GM21515 (cell line): ENCODE measurements around the gene WDR72.

Experiments used
- ATAC-seq: cut with Tn5 transposase; IDR thresholded peaks from one replicate; pipeline ENCODE4 v1.9.1; 2021; ENCODE audit not compliant: unreplicated experiment

WDR72 gene

DNA sequence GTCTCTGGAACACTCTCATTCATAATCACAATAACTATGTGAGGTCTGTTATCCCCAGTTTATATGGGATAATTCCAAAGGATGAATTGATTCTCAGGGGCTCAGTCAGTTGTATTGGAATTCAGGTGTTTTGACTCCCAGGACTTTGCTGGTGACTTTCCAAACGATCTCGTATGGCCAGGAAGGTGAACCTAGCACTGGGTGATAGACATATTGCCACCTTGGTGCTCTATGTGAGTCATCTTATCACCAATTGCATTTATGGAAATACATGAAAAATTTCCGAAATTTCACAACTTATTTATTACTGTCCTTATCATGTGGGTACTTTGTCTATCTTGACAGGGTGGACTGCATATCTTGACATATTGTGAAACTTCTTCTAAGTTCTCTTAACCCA lies 287.3 kb downstream of the WDR72 start:
- no peak for ATAC-seq

- no peak for ATAC-seq
Measured at GRCh38 chr15:53470743-53471142, 288.7 kb downstream of the WDR72 start.

GRCh38 chr15:53469422-53469821 lies 290.0 kb downstream of the WDR72 start:
- no peak for ATAC-seq
